Nephron progenitor cell (in vitro differentiated cells): Measurements from ENCODE around the gene SLC12A5.

Experiments
- DNase-seq: peaks from one replicate; pipeline ENCODE4 v3.0.0; 2021
- H3K27ac Mint-ChIP-seq: 2 replicates; pipeline ENCODE4 v1.8.0; 2021; ENCODE audit warnings: mild to moderate bottlenecking, moderate library complexity, mixed read lengths
- H3K27me3 Mint-ChIP-seq: 2 replicates; pipeline ENCODE4 v1.8.0; 2021; ENCODE audit warnings: mild to moderate bottlenecking, low read depth, mixed read lengths; ENCODE audit not compliant: poor library complexity
- H3K36me3 Mint-ChIP-seq: 2 replicates; pipeline ENCODE4 v1.8.0; 2021; ENCODE audit warnings: low read depth, mixed read lengths
- H3K4me1 Mint-ChIP-seq: 2 replicates; pipeline ENCODE4 v1.8.0; 2021; ENCODE audit warnings: mixed read lengths
- H3K4me3 Mint-ChIP-seq: 2 replicates; pipeline ENCODE4 v1.8.0; 2021; ENCODE audit warnings: mild to moderate bottlenecking, moderate library complexity, mixed read lengths
- H3K9me3 Mint-ChIP-seq: 2 replicates; pipeline ENCODE4 v1.8.0; 2021; ENCODE audit warnings: mild to moderate bottlenecking, moderate library complexity, mixed read lengths
- CTCF ChIP-seq: fragments of 200-600 bp; sonication (generic); IDR thresholded peaks from 2 replicates; pipeline ENCODE4 v1.5.0; 2021; ENCODE audit warnings: antibody characterized with exemption

SLC12A5 gene

GRCh38 chr20:46014517-46015396, 14.3 kb upstream of the SLC12A5 start:
- no peak for DNase-seq
- TF ChIP-seq CTCF = no peak
- Mint-ChIP-seq H3K27ac (no peak overlapping the region), H3K36me3 (peaks cover 6% of the 10 kb centered on the region), H3K27me3 (peaks cover 63% of the 10 kb centered on the region), H3K4me3 (peak overlapping the region; percentile 2), H3K9me3 (peaks cover 18% of the 10 kb centered on the region), H3K4me1 (peaks cover 30% of the 10 kb centered on the region)

GRCh38 chr20:46017272-46017671, 11.7 kb upstream of the SLC12A5 start:
- no peak for TF ChIP-seq CTCF
- H3K36me3 Mint-ChIP-seq = no peaks in the 10 kb centered on the region
- peaks cover 39% of the 10 kb centered on the region for H3K4me1 Mint-ChIP-seq
- no peak overlapping the region for H3K27ac Mint-ChIP-seq
- peaks cover 57% of the 10 kb centered on the region for H3K27me3 Mint-ChIP-seq
- H3K9me3 Mint-ChIP-seq = no peaks in the 10 kb centered on the region
- H3K4me3 Mint-ChIP-seq = no peak overlapping the region
- no peak for DNase-seq

GRCh38 chr20:46018112-46018511, 10.9 kb upstream of the SLC12A5 start:
- Mint-ChIP-seq H3K9me3 (no peaks in the 10 kb centered on the region), H3K4me1 (peaks cover 34% of the 10 kb centered on the region), H3K27me3 (peaks cover 55% of the 10 kb centered on the region), H3K4me3 (no peak overlapping the region), H3K27ac (peak overlapping the region; percentile 43), H3K36me3 (no peaks in the 10 kb centered on the region)
- no peak for TF ChIP-seq CTCF
- no peak for DNase-seq

GRCh38 chr20:46018611-46019010, 10.4 kb upstream of the SLC12A5 start:
- no peak for TF ChIP-seq CTCF
- Mint-ChIP-seq H3K4me3 (no peak overlapping the region), H3K27ac (no peak overlapping the region), H3K4me1 (peaks cover 33% of the 10 kb centered on the region), H3K27me3 (peaks cover 55% of the 10 kb centered on the region), H3K9me3 (no peaks in the 10 kb centered on the region), H3K36me3 (no peaks in the 10 kb centered on the region)
- no peak for DNase-seq

GRCh38 chr20:46020555-46020954, 8.5 kb upstream of the SLC12A5 start:
- TF ChIP-seq CTCF = no peak
- Mint-ChIP-seq H3K27me3 (peaks cover 55% of the 10 kb centered on the region), H3K4me3 (peak overlapping the region; percentile 83), H3K9me3 (no peaks in the 10 kb centered on the region), H3K36me3 (no peaks in the 10 kb centered on the region), H3K27ac (no peak overlapping the region), H3K4me1 (peaks cover 24% of the 10 kb centered on the region)
- DNase-seq = no peak
